Measurements from ENCODE around the gene DDC.

DNA sequence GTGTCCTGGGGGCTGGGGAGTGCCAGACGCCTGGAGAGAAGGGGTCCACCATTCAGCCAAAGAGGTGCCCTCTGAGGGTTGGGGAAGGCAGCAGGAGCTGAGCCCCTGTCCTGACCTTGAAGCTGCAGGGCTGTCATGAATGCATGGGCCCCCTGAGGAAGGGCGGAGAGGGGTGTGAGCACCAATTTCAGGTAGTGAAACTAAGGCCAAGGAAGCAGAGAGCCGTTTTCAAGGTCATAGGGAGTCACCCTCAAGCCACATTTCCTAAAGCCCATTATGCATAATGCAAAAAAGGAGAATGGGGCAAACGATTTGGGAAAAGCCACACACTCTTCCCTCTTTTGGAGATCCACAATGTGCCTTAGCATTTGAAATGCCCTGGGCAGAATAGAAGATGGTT is 152.2 kb downstream of the DDC start:
- TF ChIP-seq, protein P1, sequence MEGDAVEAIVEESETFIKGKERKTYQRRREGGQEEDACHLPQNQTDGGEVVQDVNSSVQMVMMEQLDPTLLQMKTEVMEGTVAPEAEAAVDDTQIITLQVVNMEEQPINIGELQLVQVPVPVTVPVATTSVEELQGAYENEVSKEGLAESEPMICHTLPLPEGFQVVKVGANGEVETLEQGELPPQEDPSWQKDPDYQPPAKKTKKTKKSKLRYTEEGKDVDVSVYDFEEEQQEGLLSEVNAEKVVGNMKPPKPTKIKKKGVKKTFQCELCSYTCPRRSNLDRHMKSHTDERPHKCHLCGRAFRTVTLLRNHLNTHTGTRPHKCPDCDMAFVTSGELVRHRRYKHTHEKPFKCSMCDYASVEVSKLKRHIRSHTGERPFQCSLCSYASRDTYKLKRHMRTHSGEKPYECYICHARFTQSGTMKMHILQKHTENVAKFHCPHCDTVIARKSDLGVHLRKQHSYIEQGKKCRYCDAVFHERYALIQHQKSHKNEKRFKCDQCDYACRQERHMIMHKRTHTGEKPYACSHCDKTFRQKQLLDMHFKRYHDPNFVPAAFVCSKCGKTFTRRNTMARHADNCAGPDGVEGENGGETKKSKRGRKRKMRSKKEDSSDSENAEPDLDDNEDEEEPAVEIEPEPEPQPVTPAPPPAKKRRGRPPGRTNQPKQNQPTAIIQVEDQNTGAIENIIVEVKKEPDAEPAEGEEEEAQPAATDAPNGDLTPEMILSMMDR (IDR thresholded peaks at IDR 0.05 in 8 of 11, conservative IDR thresholded peaks at IDR 0.05 in 3 of 11): no peak
- TF ChIP-seq POLR2A (IDR thresholded peaks at IDR 0.05): no peak
